ENCODE data around the gene FOCAD. TPM values are rescaled to one million over a fixed set of nuclear protein-coding genes. Genes with fewer than 3 reads are reported as not detected.

Gene FOCAD
- total RNA-seq, 1 experiment from 2014 or later: 40.7 TPM

DNA sequence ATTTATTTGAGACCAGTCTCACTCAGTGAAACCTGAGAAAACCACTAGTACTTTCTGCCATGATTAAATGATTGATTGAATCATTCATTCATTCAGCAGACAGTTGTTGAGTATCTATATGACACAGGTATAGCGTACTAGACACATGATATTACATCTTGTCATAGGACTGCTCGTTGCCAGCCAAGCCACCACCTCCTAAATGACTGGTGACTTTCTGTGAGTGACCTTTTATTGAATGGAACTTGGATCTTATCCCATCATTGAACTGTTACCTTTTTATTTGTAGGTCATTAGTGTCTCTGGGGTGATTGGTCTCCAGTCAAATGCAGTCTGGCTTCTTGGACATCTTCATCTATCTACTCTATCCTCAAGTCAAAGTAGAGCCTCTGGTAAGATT is 266.6 kb downstream of the FOCAD start:
- H3K4me1 ChIP-seq (ENCODE audit: control insufficient read depth in 1 of 2, insufficient read depth in 2 of 2, low read length in 2 of 2): no peaks in the 10 kb centered on the region
- ATAC-seq (no peak), DNase-seq (ENCODE audit: low read depth, low spot score) (no peak)
- ChIA-PET POLR2A (no interaction called here), CTCF (interaction anchor here (2.1 kb wide), 1 partner anchor 9 kb away, joined by 10 read pairs; no protein-coding TSS in a partner anchor), RAD21 (ENCODE audit: low non-redundant PET in 1 of 2, low total read pairs in 2 of 2, uncharacterized antibody in 2 of 2, unreplicated experiment in 2 of 2) (no interaction called here)
- H4K20me1 ChIP-seq (ENCODE audit: insufficient read depth): no peaks in the 10 kb centered on the region
- H3K79me2 ChIP-seq (ENCODE audit: insufficient read depth, low read length): no peaks in the 10 kb centered on the region
- TF ChIP-seq EGR1 (IDR thresholded peaks at IDR 0.05; ENCODE audit: low read depth): no peak
- no peak for TF ChIP-seq ZNF274 (IDR thresholded peaks at IDR 0.05; ENCODE audit: low read depth, low read length)
- TF ChIP-seq CBX3 (IDR thresholded peaks at IDR 0.05; ENCODE audit: low read depth): no peak
- TF ChIP-seq, protein P1, sequence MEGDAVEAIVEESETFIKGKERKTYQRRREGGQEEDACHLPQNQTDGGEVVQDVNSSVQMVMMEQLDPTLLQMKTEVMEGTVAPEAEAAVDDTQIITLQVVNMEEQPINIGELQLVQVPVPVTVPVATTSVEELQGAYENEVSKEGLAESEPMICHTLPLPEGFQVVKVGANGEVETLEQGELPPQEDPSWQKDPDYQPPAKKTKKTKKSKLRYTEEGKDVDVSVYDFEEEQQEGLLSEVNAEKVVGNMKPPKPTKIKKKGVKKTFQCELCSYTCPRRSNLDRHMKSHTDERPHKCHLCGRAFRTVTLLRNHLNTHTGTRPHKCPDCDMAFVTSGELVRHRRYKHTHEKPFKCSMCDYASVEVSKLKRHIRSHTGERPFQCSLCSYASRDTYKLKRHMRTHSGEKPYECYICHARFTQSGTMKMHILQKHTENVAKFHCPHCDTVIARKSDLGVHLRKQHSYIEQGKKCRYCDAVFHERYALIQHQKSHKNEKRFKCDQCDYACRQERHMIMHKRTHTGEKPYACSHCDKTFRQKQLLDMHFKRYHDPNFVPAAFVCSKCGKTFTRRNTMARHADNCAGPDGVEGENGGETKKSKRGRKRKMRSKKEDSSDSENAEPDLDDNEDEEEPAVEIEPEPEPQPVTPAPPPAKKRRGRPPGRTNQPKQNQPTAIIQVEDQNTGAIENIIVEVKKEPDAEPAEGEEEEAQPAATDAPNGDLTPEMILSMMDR (IDR thresholded peaks at IDR 0.05 in 2 of 3, conservative IDR thresholded peaks at IDR 0.05 in 1 of 3; ENCODE audit: borderline replicate concordance in 1 of 3, insufficient read depth in 1 of 3, low read depth in 2 of 3, low read length in 2 of 3): no peak
- TF ChIP-seq, protein P2, sequence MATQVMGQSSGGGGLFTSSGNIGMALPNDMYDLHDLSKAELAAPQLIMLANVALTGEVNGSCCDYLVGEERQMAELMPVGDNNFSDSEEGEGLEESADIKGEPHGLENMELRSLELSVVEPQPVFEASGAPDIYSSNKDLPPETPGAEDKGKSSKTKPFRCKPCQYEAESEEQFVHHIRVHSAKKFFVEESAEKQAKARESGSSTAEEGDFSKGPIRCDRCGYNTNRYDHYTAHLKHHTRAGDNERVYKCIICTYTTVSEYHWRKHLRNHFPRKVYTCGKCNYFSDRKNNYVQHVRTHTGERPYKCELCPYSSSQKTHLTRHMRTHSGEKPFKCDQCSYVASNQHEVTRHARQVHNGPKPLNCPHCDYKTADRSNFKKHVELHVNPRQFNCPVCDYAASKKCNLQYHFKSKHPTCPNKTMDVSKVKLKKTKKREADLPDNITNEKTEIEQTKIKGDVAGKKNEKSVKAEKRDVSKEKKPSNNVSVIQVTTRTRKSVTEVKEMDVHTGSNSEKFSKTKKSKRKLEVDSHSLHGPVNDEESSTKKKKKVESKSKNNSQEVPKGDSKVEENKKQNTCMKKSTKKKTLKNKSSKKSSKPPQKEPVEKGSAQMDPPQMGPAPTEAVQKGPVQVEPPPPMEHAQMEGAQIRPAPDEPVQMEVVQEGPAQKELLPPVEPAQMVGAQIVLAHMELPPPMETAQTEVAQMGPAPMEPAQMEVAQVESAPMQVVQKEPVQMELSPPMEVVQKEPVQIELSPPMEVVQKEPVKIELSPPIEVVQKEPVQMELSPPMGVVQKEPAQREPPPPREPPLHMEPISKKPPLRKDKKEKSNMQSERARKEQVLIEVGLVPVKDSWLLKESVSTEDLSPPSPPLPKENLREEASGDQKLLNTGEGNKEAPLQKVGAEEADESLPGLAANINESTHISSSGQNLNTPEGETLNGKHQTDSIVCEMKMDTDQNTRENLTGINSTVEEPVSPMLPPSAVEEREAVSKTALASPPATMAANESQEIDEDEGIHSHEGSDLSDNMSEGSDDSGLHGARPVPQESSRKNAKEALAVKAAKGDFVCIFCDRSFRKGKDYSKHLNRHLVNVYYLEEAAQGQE (IDR thresholded peaks at IDR 0.05; ENCODE audit: low read depth): no peak
- TF ChIP-seq ZFX (IDR thresholded peaks at IDR 0.05): no peak
- TF ChIP-seq RAD21 (IDR thresholded peaks at IDR 0.05; ENCODE audit: low read depth): no peak
- intact Hi-C loops (cut with micrococcal nuclease): no loop called here
- no peak overlapping the region for H2AFZ ChIP-seq (ENCODE audit: low read depth, low read length, poor library complexity, severe bottlenecking)
- H3K27ac ChIP-seq (ENCODE audit: low read depth, low read length): no peak overlapping the region
- no peak overlapping the region for H3K4me2 ChIP-seq (ENCODE audit: low read length)
- H3K9me2 ChIP-seq (ENCODE audit: insufficient read depth): no peaks in the 10 kb centered on the region
- no peaks in the 10 kb centered on the region for H3K9me3 ChIP-seq (ENCODE audit: control insufficient read depth in 1 of 2, insufficient read depth in 1 of 2, low read depth in 1 of 2, low read length in 2 of 2)
- no peak overlapping the region for H3K9ac ChIP-seq (ENCODE audit: low read length)
- no peaks in the 10 kb centered on the region for H3K27me3 ChIP-seq (ENCODE audit: insufficient read depth, low read length)
- BruUV-seq (replicated peaks): no TSS peak
- no peak overlapping the region for H3K4me3 ChIP-seq (replicated peaks in 1 of 2; ENCODE audit: low read depth in 1 of 2, low read length in 2 of 2)
- no peaks in the 10 kb centered on the region for H3K36me3 ChIP-seq (ENCODE audit: control insufficient read depth in 1 of 2, insufficient read depth in 2 of 2, low read length in 2 of 2)

Measured in HCT116 (cell line).